NCI-H187 (cell line): ENCODE measurements around the gene SIL1.
"Not testable (repeated sequence)": the region's sequence is repeated elsewhere in the genome, so short reads cannot be mapped to it uniquely, and the experiment has no call there.

Experiments
- DNase-seq, 2 experiments: peaks; one replicate each; lab custom pipeline; 2025; lab: John Stamatoyannopoulos, UW

The SIL1 gene

GRCh38 chr5:139204196-139204595, 6.0 kb upstream of the SIL1 start:
- no peak for DNase-seq

DNA sequence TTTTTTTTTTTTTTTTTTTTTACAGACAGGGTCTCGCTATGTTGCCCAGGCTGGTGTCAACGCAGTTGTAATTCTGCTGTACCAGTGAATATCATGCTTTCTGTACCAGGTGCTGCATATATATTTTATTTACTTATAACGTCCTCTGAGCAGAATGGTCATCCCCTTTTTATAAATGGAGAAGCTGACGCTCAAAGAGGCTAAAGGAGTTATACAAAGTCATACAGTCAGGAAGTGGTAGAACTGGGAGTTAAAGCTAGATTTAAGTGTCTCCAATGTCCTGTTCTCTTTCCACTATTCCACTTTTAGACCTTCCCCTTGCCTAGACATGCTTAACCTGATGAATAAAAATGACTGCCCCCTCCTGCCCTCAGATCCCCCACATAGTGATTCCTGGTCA, 1.2 kb upstream of the SIL1 start:
- no peak for DNase-seq

DNA sequence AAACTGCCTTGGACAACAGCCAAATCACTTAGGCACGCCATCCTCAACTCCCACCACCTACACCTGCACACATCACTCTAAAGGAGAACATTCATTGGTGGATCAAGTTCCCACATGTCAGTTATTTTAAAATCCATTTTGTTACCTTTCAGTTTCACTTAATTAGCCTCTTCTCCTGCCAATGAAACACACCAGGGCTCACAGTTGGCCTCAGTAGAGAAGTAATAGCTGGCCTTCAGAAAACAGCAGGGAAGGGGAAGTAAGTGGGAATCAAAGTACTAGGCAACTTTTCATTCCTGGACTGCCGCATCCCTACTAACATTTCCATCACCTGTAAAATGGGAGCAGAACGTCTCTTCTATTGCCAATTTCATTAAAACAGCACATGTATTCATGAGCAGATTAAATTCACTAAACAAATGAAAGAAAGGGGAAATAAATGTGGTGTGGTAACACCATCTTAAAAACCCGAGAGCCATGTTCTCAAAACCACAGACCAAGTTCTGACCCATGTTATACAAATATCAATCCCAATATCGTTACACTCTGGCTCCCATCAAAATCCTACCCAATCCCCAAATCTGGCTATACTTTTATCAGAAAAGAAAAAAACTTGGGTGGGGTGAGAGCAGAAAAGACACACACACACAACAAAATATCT, 1.7 kb downstream of the SIL1 start:
- no peak for DNase-seq

DNA sequence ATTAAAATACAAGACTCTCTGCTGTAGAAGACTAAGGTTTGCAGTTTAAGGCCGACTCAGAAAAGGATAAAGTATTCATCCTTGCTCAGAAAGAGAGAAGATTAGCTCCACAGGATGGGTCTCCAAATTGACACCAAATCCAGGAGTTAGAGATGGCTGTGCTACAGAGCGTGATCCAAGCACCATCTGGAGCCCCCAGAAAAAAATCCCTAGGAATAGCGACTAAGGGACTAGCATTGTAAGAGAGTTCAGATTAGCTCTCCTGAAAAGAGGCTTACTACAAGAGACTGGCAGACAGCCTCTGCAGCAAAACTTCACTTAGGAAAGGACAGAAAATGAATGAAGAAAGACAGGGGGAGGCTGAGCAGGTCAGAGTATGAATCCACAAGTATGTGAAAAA, 3.7 kb downstream of the SIL1 start:
- no peak for DNase-seq

- DNase-seq: no peak
Observed at GRCh38 chr5:139193928-139194327, 4.2 kb downstream of the SIL1 start.

- not testable (repeated sequence) for DNase-seq
Observed at GRCh38 chr5:139192906-139193305, 5.3 kb downstream of the SIL1 start.

- DNase-seq: not testable (repeated sequence)
Observed at GRCh38 chr5:139191954-139192353, 6.2 kb downstream of the SIL1 start.

GRCh38 chr5:139190125-139190524, 8.0 kb downstream of the SIL1 start:
- DNase-seq: no peak

DNA sequence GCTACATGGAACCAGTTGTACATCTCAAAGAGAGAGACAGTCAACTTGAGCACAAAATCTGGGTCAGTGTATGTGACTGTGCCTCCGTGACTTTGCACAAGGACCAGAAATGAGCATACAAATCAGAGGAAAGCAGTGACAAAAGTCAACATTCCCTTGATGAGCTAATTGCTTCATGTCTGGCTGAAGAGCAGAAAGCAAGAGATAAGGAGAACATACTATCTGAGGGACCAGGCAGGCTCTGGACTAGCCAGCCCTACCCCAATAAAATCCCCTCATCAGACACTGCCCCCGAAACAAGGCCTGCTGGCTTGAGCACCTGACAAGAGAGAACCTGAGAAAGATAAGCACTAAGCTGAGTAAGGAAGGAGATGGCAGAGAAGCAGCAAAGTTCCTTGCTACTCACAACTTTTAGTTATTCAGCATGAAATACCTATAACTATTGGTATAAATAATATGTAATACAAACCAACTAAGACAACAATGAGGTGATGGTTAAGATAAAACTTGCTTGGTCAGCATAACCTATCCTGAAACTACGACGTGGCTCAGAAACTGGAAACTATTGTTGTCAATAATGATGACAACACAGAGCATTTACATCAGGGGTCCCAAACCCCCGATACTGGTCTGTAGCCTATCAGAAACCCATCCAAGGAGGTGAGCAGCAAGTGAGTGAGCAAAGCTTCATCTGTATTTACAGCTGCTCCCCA, 9.5 kb downstream of the SIL1 start:
- DNase-seq: no peak

DNA sequence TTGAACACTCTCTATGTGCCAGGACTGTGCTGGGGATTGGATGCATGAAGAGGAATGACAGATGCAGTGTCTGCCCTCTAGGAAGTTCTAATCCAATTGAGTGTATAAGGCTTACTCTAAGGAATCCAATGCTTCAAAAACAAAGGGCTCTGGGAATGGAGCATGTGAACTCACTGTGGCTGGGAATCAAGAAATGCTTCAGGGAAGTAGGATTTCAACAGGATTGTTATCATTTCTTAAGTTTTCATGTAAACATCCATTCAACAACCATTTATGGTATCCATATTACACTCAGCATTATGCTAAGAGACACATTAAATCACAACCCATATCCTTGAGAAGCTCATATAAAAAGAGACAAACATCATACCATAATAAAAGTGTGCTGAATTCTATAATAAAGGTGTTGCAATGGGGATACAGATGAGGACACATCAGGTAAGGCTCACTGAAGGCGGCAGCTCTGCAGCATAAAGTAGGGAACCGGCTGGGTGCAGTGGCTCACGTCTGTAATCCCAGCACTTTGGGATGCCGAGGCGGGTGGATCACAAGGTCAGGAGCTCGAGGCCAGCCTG, 11.3 kb downstream of the SIL1 start:
- DNase-seq: no peak

GRCh38 chr5:139186261-139186660, 11.9 kb downstream of the SIL1 start:
- no peak for DNase-seq

GRCh38 chr5:139185589-139185988, 12.6 kb downstream of the SIL1 start:
- no peak for DNase-seq

GRCh38 chr5:139183502-139183901, 14.7 kb downstream of the SIL1 start:
- peak; percentile 42 to 63 for DNase-seq

- DNase-seq: no peak
Observed at GRCh38 chr5:139182528-139183296, 15.5 kb downstream of the SIL1 start.

- no peak for DNase-seq
Observed at GRCh38 chr5:139181835-139182452, 16.2 kb downstream of the SIL1 start.

GRCh38 chr5:139181322-139181730, 16.8 kb downstream of the SIL1 start:
- no peak for DNase-seq

DNA sequence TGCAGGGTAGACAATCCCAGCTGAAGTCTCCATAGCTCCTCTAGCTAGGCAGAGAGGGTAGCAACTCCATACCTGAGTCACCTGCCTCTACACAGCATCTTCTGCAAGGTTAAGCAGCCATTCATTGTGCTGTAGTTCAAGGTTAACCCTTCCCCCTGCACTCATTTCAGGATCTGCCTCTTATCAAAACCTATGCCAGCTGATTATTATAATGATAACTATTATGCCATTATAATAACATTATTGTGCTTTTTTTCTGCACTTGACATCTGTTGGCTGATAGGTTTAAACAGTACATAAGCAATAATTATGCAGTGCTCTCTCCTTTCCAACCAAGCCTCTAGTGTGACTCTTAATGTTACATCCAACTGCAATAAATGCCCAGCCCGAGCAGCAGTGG, 17.3 kb downstream of the SIL1 start:
- DNase-seq: no peak

DNA sequence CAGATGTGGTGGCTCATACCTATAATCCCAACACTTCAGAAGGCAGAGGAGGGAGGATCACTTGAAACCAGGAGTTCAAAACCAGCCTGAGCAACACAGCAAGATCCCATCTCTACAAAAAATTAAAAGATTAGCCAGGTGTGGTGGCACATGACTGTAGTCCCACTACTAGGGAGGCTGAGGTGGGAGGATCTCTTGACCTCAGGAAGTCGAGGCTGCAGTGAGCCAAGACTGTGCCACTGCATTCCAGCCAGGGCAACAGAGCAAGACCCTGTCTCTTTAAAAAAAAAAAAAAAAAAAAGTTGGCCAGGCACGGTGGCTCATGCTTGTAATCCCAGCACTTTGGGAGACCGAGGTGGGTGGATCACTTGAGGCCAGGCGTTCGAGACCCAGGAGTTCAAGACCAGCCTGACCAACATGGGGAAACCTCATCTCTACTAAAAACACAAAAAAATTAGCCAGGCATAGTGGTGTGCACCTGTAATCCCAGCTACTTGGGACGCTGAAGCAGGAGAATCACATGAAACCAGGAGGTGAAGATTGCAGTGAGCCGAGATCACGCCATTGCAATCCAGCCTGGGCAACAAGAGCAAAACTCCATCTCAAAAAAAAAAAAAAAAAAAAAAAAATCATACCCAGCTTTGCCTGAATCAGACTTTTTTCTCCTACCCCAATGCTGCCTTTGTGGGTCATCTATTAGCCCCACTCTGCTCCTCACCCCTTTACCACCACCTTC, 18.2 kb downstream of the SIL1 start:
- not testable (repeated sequence) for DNase-seq

DNA sequence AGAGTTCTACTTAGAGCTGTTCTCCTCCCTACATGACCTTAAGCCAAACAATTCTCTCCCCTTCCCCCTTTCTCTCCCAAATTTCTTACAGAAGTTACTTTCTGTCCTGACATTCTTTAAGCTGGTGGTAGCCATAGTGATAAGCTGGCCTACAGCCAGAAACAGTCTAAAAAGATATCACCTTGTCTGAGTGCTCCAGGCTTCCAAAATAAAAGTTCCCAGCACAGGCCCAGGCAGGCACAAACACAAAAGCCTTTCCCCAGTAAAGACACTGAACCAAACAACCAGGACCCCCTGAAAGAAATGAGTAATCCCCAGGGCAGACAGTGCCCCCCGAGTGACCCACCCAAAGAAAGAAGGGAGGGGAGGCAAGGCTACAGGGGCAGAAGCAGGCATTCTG, 19.2 kb downstream of the SIL1 start:
- DNase-seq: peak in 1 of 2 experiments; percentile 21

DNA sequence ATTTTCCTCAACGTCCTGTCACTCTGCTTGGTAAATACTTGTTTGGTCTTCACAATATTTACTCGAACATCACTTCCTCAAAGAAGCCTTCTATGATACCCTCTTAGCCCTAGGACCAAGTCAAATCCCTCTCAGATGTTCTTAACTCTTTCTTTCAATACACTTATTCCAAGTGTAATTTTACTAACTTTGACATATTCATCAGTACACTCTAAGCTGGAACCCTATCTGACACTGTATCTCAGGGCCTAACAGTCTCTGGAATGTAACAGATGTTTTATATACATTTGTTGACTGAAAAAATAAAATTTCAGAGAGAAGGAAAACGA, 19.6 kb downstream of the SIL1 start:
- DNase-seq: no peak

DNA sequence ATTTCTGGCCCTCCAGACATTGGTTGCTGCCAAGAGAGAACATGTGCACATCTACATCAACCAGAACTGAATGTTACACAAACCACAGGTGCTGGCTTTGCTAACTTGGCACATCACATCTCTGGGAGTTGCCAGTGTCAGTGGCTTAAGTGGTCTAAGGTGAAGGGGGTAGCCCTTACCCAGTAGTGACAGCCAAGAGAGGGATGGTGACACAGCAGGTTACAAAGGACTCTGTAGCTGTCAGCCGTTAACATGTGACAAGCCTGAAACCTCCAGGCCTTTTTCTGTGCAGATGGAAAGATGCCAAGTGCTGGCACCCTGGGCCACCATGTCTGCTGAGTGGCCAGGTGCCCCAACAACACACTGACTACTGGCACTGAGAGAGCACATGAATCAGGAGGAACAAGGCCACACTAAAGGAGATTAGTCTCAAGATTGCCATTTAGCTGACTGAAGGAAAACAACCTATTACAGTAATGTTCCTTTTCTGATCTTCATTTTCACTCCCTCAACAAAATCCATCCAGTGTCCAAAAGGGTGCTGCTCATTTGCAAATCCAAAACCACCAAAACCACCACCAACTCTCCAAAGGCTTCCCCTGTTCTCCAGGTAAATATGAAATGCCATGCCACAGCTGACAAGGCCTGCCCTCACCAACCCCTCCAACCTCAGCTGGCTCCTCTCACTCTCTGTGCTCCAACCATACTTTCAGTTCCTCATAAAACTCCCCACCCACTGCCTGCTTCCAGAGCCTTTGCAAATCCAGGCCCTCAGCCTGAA, 20.2 kb downstream of the SIL1 start:
- peak in 1 of 2 experiments; percentile 39 for DNase-seq
